Parathyroid adenoma (tissue), 2 donors: ENCODE measurements around the gene ARHGAP42.

ENCODE experiments used
- H2AFZ ChIP-seq: fragments of 300-600 bp; sonication (generic); one replicate; pipeline ENCODE4 v1.7.0; 2017; ENCODE audit warnings: antibody characterized with exemption, mild to moderate bottlenecking
- H3K27ac ChIP-seq: fragments of 300-600 bp; sonication (generic); one replicate; pipeline ENCODE4 v1.7.0; 2017
- H3K27me3 ChIP-seq: fragments of 300-600 bp; sonication (generic); one replicate; pipeline ENCODE4 v1.7.0; 2017; ENCODE audit warnings: low read length; ENCODE audit not compliant: control insufficient read depth, insufficient read depth
- H3K36me3 ChIP-seq: fragments of 300-600 bp; sonication (generic); one replicate; pipeline ENCODE4 v1.7.0; 2017; ENCODE audit warnings: low read length; ENCODE audit not compliant: control insufficient read depth, insufficient read depth
- H3K4me1 ChIP-seq: fragments of 300-600 bp; sonication (generic); one replicate; pipeline ENCODE4 v1.7.0; 2017; ENCODE audit warnings: control low read depth
- H3K4me2 ChIP-seq: fragments of 300-600 bp; sonication (generic); one replicate; pipeline ENCODE4 v1.7.0; 2017; ENCODE audit warnings: low read length
- H3K4me3 ChIP-seq: fragments of 300-600 bp; sonication (generic); one replicate; pipeline ENCODE4 v1.7.0; 2017; ENCODE audit warnings: low read depth, low read length
- H3K79me2 ChIP-seq: fragments of 300-600 bp; sonication (generic); one replicate; pipeline ENCODE4 v1.7.0; 2017; ENCODE audit warnings: control low read depth
- H3K9ac ChIP-seq: fragments of 300-600 bp; sonication (generic); one replicate; pipeline ENCODE4 v1.7.0; 2017; ENCODE audit warnings: mild to moderate bottlenecking
- H3K9me3 ChIP-seq: fragments of 300-600 bp; sonication (generic); one replicate; pipeline ENCODE4 v1.7.0; 2017; ENCODE audit warnings: low read length; ENCODE audit not compliant: control insufficient read depth
- TF ChIP-seq, protein P1 (sequence below): fragments of 300-600 bp; sonication (generic); IDR thresholded peaks from one replicate; pipeline ENCODE4 v1.7.0; 2017; ENCODE audit warnings: antibody characterized with exemption, mild to moderate bottlenecking
- donor health status: primary hyperparathyroidism.

Gene ARHGAP42

GRCh38 chr11:100966366-100966765 is 279.3 kb downstream of the ARHGAP42 start:
- no peak overlapping the region for H3K4me2 ChIP-seq
- H3K27ac ChIP-seq: no peak overlapping the region
- TF ChIP-seq, protein P1, sequence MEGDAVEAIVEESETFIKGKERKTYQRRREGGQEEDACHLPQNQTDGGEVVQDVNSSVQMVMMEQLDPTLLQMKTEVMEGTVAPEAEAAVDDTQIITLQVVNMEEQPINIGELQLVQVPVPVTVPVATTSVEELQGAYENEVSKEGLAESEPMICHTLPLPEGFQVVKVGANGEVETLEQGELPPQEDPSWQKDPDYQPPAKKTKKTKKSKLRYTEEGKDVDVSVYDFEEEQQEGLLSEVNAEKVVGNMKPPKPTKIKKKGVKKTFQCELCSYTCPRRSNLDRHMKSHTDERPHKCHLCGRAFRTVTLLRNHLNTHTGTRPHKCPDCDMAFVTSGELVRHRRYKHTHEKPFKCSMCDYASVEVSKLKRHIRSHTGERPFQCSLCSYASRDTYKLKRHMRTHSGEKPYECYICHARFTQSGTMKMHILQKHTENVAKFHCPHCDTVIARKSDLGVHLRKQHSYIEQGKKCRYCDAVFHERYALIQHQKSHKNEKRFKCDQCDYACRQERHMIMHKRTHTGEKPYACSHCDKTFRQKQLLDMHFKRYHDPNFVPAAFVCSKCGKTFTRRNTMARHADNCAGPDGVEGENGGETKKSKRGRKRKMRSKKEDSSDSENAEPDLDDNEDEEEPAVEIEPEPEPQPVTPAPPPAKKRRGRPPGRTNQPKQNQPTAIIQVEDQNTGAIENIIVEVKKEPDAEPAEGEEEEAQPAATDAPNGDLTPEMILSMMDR: no peak
- H3K9me3 ChIP-seq: no peaks in the 10 kb centered on the region
- H3K4me3 ChIP-seq: no peak overlapping the region
- H3K79me2 ChIP-seq: no peaks in the 10 kb centered on the region
- H2AFZ ChIP-seq: no peak overlapping the region
- H3K27me3 ChIP-seq: no peaks in the 10 kb centered on the region
- H3K4me1 ChIP-seq: no peaks in the 10 kb centered on the region
- no peak overlapping the region for H3K9ac ChIP-seq
- no peaks in the 10 kb centered on the region for H3K36me3 ChIP-seq

DNA sequence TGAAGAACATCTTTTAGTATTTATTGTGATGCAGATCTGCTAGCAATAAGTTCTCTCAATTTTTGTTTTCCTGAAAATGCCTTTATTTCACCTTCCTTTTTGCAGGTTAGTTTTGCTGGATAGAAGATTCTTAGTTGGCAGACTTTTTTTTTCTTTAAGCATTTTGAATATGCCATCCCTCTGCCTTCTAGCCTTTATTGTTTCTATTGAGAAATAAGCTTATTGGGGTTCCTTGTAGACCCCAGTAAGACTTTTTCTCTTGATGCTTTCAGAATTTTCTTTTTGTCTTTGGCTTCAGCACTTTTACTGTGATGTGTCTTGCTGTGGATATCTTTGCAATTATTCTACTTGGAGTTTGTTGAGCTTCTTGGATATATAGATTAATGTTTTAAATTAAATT is 281.9 kb downstream of the ARHGAP42 start:
- Histone ChIP-seq H2AFZ (no peak overlapping the region), H3K9ac (no peak overlapping the region), H3K79me2 (no peaks in the 10 kb centered on the region), H3K4me3 (no peak overlapping the region), H3K4me2 (no peak overlapping the region), H3K27me3 (no peaks in the 10 kb centered on the region), H3K27ac (no peak overlapping the region), H3K9me3 (no peaks in the 10 kb centered on the region), H3K4me1 (no peaks in the 10 kb centered on the region), H3K36me3 (no peaks in the 10 kb centered on the region)
- TF ChIP-seq, protein P1: no peak

GRCh38 chr11:100970283-100971164 is 283.4 kb downstream of the ARHGAP42 start:
- no peaks in the 10 kb centered on the region for H3K9me3 ChIP-seq
- no peaks in the 10 kb centered on the region for H3K4me1 ChIP-seq
- H3K4me3 ChIP-seq: no peak overlapping the region
- H3K79me2 ChIP-seq: no peaks in the 10 kb centered on the region
- no peak overlapping the region for H3K9ac ChIP-seq
- no peaks in the 10 kb centered on the region for H3K36me3 ChIP-seq
- H3K4me2 ChIP-seq: no peak overlapping the region
- TF ChIP-seq, protein P1: no peak
- H3K27me3 ChIP-seq: no peaks in the 10 kb centered on the region
- no peak overlapping the region for H2AFZ ChIP-seq
- no peak overlapping the region for H3K27ac ChIP-seq

- no peak overlapping the region for H3K4me2 ChIP-seq
- H2AFZ ChIP-seq: no peak overlapping the region
- H3K9me3 ChIP-seq: no peaks in the 10 kb centered on the region
- H3K4me3 ChIP-seq: no peak overlapping the region
- TF ChIP-seq, protein P1: no peak
- no peaks in the 10 kb centered on the region for H3K27me3 ChIP-seq
- H3K36me3 ChIP-seq: no peaks in the 10 kb centered on the region
- H3K79me2 ChIP-seq: no peaks in the 10 kb centered on the region
- H3K9ac ChIP-seq: no peak overlapping the region
- H3K27ac ChIP-seq: no peak overlapping the region
- no peaks in the 10 kb centered on the region for H3K4me1 ChIP-seq
Measured at GRCh38 chr11:100972046-100972445, 285.0 kb downstream of the ARHGAP42 start.

DNA sequence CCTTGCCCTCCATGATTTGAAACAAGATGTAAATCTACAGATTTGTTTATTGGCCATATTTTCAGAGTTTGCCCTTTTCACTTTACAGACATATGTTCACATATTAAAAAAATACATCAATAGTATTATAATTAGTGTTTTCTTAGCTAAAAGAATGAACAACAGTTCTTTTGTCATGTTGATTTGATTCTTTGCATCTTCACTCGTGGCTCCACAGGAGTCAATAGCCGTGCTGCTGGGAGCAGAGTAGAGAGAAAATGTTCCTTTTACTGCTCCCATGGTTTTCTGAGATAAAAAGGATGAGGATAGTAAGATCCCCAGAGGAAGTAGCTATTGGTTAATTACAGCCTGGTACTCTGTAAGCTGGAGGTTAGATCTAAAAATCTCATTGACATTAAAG is 291.4 kb downstream of the ARHGAP42 start:
- Histone ChIP-seq H3K36me3 (no peaks in the 10 kb centered on the region), H3K9me3 (no peaks in the 10 kb centered on the region), H3K79me2 (no peaks in the 10 kb centered on the region)

More for the DNA sequence above, 291.4 kb downstream of the ARHGAP42 start:
- Histone ChIP-seq H3K4me3 (no peak overlapping the region), H2AFZ (no peak overlapping the region), H3K27me3 (no peaks in the 10 kb centered on the region), H3K4me2 (no peak overlapping the region), H3K27ac (no peak overlapping the region), H3K4me1 (peaks cover 2% of the 10 kb centered on the region), H3K9ac (no peak overlapping the region)
- TF ChIP-seq, protein P1: no peak
